ENCODE measurements around the gene GRIP2. TPM values are rescaled to one million over a fixed set of nuclear protein-coding genes. Genes with fewer than 3 reads are reported as not detected.

Gene GRIP2
- total RNA-seq, 4 donors from 2014 or later, result 0.22 to 1.5 TPM; not detected in 2

DNA sequence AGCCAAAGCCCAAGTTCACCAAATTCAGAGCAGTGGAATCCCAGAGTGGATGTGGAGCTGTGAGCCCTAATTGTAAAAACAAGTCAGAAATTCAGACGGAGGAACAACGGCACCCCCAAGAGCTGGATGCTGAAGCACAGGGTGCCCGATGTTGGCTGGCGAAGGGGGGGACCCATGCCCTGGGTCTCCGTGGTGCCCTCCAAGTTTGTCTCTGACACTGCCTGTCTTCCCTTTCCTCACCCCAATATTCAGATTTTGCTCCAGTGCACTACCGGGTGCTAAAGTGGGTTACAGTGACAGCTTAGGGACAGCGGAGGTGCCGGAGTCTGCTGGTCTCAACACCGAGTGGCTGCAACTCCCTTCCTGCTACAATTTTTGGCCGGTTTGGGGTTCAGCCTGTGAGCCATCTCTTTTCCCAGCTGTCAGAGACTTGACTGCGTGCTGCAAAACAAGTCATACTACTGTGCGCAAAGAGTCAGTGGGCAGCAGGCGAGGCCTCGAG is 6.6 kb downstream of the GRIP2 start:
- TF ChIP-seq, protein P1, sequence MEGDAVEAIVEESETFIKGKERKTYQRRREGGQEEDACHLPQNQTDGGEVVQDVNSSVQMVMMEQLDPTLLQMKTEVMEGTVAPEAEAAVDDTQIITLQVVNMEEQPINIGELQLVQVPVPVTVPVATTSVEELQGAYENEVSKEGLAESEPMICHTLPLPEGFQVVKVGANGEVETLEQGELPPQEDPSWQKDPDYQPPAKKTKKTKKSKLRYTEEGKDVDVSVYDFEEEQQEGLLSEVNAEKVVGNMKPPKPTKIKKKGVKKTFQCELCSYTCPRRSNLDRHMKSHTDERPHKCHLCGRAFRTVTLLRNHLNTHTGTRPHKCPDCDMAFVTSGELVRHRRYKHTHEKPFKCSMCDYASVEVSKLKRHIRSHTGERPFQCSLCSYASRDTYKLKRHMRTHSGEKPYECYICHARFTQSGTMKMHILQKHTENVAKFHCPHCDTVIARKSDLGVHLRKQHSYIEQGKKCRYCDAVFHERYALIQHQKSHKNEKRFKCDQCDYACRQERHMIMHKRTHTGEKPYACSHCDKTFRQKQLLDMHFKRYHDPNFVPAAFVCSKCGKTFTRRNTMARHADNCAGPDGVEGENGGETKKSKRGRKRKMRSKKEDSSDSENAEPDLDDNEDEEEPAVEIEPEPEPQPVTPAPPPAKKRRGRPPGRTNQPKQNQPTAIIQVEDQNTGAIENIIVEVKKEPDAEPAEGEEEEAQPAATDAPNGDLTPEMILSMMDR (IDR thresholded peaks at IDR 0.05; ENCODE audit: low read depth), result no peak

DNA sequence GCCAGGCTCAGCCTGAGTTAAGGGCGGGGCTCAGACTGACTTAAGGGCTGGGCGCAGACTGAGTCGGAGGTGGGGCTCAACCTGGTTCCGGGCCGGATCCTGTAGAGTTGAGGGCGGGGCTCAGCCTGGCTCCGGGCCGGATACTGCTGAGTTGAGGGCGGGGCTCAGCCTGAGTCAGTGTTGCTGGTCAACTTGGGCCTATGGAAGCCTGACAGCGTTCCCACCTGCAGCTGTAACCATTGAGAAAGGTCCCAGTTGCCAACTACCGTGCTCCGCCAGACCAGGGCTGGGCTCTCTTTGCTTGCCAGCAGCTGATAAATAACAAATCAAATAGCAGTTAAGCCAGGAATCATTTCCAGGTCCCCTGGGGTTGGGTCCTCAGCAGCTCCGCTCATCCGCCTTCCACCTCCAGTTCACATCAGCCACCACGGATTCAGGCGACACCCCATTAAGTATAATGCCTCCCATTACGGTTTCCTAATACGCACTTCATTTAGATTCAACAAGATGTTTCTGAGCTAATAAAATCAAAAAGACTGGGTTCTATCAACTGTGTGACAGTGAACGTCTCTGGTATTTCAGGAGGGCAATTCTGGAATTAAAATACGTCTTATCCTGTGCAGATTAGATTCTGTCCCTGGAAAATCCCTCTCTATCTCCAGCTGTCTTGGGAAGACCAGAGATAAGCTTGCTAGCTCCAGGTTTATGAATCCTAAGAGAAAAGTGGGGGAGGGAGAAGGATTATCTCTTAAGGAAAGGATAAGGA is 7.3 kb downstream of the GRIP2 start:
- TF ChIP-seq, protein P1 (IDR thresholded peaks at IDR 0.05; ENCODE audit: low read depth), result no peak

DNA sequence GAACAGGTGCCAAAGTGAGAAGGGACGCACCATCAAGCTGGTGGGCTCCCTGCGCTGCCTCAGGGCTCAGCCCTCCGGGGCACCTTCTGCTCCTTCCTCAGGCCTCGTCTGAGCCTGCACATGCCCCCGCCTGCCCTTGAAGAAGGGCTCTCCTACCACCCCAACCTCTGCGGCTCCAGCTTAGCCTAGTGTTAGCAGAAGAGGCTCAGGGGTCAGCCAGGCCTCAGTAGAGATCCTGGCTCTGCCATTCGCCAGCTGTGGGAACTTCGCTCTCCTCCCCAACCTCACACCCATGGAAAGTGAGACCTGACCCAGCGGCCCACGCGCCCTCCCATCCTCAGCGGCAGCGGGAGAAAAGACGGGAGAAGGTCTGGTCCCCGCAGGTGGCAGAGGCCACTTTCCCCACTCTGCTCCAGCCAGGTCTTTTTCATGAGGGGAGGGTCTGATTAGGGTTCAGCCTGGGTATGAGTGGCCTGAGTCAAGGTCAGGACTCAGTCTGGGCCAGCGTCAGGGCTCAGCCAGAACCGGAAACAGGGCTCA is 8.2 kb downstream of the GRIP2 start:
- TF ChIP-seq, protein P1 (IDR thresholded peaks at IDR 0.05; ENCODE audit: low read depth), result no peak

DNA sequence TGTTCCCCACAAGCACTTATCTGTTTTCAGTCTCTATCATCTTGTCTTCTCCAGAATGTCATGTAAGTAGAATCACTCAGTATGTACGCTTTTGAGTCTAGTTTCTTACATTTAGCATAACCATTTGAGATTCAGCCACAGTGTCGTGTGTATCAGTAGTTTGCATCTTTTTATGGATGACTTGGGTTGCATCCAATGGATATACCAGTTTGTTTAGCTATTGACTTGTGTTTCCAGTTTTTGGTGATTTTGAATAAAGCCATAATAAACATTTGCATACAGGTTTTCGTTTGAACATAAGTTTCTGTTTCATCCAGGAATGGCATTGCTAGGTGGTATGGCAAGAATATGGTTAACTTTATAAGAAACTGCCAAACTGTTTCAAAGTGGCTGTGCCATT is 12.1 kb downstream of the GRIP2 start:
- TF ChIP-seq, protein P1 (IDR thresholded peaks at IDR 0.05; ENCODE audit: low read depth), result no peak

DNA sequence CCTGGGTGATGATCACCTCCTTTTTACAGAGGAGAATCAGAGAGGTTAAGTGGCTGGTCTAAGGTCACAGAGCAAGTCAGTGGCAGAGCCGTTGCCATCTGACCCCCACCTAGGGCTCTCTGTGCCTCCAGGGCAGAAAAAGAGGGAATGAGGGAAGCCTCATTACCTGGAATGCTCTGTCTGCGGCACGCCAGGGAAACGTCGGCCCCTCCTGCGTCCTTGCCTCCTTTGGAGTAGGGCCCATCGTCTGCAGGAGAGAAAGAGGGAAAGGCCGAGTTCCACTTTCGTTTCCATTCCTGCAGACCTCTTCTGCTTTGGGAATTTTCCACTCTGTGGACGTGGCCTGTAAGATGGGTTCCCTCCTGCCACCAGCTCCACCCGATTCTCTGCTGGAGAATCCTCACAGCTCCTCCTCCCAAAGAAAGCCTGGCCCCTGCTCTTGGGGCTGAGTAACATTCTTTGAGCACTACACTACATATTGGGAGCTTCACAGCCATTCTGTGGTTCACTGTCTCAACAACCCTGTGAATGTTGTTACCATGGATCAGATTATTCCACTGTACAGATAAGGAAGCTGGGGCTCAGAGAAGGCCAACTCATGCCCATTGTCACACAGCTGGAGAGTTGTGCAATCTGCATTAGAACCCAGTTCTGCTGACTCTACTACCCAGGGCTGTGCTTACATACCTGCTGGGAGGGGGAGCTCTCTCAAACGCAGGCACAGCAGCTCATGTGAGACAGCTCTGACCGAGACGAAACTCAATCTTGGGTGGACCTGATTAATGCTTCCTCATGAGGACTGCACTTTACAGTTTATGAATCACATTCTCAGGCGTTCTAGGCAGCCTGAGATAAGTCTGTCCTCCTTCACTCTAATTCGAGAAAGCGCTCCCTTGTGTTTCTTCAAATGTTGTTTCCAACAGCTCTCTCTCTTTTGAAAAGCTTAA is 14.2 kb downstream of the GRIP2 start:
- TF ChIP-seq, protein P1 (IDR thresholded peaks at IDR 0.05; ENCODE audit: low read depth), result no peak

DNA sequence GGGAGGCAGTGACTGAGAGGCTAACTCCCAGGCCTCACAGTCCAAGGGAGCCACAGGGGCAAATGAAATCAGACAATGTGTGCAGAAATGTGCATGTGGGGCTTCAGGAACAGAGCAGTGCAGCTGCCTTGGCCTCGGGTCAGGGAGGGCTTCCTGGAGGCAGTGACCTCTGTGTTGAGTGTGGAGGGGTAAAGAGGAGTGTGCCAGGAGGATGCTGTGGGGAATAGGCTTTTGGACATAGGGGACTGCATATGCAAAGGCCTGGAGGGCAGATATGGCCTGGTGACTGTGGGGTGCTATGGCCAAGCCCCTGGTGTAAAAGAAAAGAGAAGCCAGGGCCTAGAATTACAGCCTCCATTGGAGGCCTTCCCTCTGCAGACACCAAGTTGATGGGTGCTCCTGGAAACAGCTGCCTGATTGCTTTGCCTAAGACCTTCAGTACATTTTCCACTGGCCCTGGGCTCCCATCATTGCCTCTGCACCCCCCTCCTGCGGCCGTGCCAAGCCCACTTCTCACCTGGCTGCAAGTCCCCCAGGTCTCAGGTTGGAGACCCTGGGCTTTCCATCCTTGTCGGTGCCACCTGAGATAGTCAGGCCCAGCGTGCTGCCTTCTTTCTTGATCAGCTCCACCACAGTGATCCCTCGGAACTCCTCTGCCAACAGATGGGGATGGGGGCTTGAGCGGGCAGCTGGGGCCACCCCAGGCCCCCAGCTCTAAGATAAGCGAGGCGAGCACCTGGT is 15.1 kb downstream of the GRIP2 start:
- TF ChIP-seq, protein P1 (IDR thresholded peaks at IDR 0.05; ENCODE audit: low read depth), result no peak

Measured in subcutaneous adipose tissue (tissue), 4 donors.